Effector memory CD8-positive, alpha-beta T cell (primary cell): Measurements from ENCODE around the gene NAPB.
"Not testable (repeated sequence)": the region's sequence is repeated elsewhere in the genome, so short reads cannot be mapped to it uniquely, and the experiment has no call there.

ENCODE experiments used
- ATAC-seq: fragments of 150-1000 bp; cut with Tn5 transposase; replicated peaks from 2 replicates; pipeline ENCODE4 v1.10.0; 2021; ENCODE audit warnings: mild to moderate bottlenecking, moderate library complexity
- DNase-seq, 3 experiments: peaks; one replicate each; pipeline ENCODE4 v3.0.0; 2021
- H3K27ac Mint-ChIP-seq, 2 donors: one replicate each; pipeline ENCODE4 v1.8.0; 2022; ENCODE audit warnings: mild to moderate bottlenecking in 2 of 2, mixed read lengths in 2 of 2, moderate library complexity in 2 of 2
- H3K27me3 Mint-ChIP-seq, 2 donors: one replicate each; pipeline ENCODE4 v1.8.0; 2022; ENCODE audit warnings: mixed read lengths in 2 of 2
- H3K36me3 Mint-ChIP-seq: one replicate; pipeline ENCODE4 v1.8.0; 2022; ENCODE audit warnings: mild to moderate bottlenecking, moderate library complexity, mixed read lengths; ENCODE audit not compliant: insufficient read depth
- H3K4me1 Mint-ChIP-seq, 2 donors: one replicate each; pipeline ENCODE4 v1.8.0; 2022; ENCODE audit warnings: low read depth in 2 of 2, mixed read lengths in 2 of 2
- H3K4me3 Mint-ChIP-seq, 2 donors: one replicate each; pipeline ENCODE4 v1.8.0; 2022; ENCODE audit warnings: mild to moderate bottlenecking in 2 of 2, mixed read lengths in 2 of 2, moderate library complexity in 2 of 2
- H3K9me3 Mint-ChIP-seq, 2 donors: one replicate each; pipeline ENCODE4 v1.8.0; 2022; ENCODE audit warnings: mixed read lengths in 2 of 2

Gene NAPB

DNA sequence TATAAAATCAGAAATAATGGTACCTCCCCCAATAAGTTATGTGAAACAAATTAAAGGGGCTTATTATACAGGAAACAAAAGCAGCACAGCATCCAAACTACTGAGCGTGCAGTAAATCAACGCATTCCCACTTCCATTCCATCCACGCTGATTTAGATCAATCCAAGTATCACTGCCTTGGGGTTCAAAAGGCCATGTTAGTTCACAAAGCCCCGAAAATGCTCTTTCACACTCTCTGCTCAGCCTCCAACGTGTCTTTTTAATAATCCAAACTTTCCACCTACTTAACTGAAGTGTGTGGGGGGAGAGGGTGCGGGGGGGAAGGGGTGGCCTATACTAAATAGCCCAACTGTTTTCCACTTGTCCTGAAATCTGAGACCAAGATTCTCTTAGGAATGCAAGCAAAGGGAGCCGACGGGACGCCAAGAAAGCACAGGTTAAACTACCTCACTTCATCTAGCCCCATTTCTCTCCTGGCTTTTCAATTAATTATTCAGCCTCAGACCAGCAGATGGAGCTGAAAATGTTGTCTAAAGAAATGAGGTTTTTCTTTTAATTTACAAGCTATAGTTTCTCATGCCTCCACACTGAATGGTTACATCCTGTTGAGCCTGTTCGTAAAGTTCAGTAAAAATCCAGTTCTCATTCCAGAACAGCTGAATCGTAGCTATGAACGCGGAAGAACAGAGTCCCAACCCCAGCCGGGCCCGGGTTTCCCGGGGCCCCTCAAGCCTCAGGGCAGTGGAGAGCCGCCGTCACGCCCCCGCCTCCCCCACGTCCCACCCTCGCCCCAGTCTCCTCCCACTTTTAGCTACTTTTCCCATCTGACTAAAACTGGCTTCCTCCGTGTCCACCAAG is 71.7 kb downstream of the NAPB start:
- Mint-ChIP-seq H3K9me3 (no peaks in the 10 kb centered on the region), H3K4me3 (peak overlapping the region; percentile 94 to 95), H3K27ac (peak overlapping the region; percentile 100), H3K27me3 (no peaks in the 10 kb centered on the region), H3K4me1 (peaks cover 14 to 18% of the 10 kb centered on the region in 2 donors), H3K36me3 (peaks cover 40% of the 10 kb centered on the region)
- DNase-seq (no peak), ATAC-seq (peak; percentile 41)

DNA sequence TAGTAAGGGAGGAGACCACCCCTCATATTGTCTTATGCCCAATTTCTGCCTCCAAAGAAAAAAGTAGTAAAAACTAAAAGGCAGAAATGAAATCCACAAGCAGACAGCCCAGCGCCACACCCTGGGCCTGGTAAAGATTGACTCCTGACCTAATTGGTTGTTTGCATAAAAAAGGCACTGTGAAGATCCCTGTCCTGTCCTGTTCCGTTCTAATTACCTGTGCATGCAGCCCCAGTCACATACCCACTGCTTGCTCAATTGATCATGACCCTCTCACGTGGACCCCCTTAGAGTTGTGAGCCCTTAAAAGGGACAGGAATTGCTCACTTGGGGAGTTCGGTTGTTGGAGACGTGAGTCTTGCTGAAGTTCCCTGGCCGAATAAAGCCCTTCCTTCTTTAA is 72.8 kb downstream of the NAPB start:
- not testable (repeated sequence) for H3K9me3 Mint-ChIP-seq, ATAC-seq, DNase-seq, H3K27me3 Mint-ChIP-seq
- peaks cover 35% of the 10 kb centered on the region for H3K36me3 Mint-ChIP-seq
- peaks cover 14 to 18% of the 10 kb centered on the region in 2 donors for H3K4me1 Mint-ChIP-seq
- H3K27ac Mint-ChIP-seq, result peak overlapping the region; percentile 53 to 100
- H3K4me3 Mint-ChIP-seq, result peak overlapping the region in 1 of 2 donors; percentile 27

DNA sequence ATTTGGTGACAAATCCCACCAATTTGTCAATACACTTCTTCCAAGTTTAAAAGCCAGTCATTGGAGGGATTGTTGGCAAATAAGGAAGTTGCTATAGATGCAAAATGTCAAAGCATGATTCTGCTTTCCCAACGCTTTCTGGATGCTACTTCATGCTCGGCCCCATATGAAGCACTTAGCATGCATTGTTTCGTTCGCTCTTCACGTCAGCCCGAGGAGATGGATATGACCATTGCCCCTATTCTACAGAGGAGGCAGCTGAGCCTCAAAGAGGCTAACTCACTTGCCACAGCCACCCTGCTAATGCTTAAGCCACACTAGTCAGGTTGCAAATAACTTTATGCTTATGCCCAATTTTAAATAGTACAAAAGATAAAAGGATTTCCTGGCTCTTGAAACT is 73.5 kb downstream of the NAPB start:
- Mint-ChIP-seq H3K4me3 (no peak overlapping the region), H3K4me1 (peaks cover 12 to 18% of the 10 kb centered on the region in 2 donors), H3K9me3 (no peaks in the 10 kb centered on the region), H3K27me3 (no peaks in the 10 kb centered on the region), H3K36me3 (peaks cover 34% of the 10 kb centered on the region), H3K27ac (peak overlapping the region; percentile 80 to 82)
- ATAC-seq, result no peak
- no peak for DNase-seq

DNA sequence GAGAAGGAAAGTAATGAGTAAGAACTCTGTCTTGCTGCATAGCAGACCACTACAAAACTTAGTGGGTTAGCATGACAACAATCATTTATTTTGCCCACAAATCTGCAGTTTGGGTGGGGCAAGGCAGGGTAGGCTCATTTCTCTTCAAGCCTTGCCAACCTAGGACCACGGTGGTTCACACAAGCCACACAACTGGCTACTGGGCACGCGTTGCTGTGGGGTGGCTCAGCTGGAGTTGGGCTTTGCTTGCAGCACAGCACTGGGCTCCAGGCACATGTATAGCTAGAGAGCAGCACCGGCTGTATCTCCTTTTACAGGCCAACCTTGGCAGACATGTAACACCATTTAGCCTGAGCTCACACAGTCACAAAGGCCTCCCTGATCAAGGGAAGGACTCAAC is 75.3 kb downstream of the NAPB start:
- Mint-ChIP-seq H3K27ac (no peak overlapping the region), H3K4me3 (no peak overlapping the region), H3K4me1 (peaks cover 6 to 13% of the 10 kb centered on the region in 2 donors), H3K36me3 (peaks cover 31% of the 10 kb centered on the region), H3K27me3 (peaks cover 0 to 8% of the 10 kb centered on the region in 2 donors), H3K9me3 (no peaks in the 10 kb centered on the region)
- DNase-seq, result no peak
- ATAC-seq, result no peak

DNA sequence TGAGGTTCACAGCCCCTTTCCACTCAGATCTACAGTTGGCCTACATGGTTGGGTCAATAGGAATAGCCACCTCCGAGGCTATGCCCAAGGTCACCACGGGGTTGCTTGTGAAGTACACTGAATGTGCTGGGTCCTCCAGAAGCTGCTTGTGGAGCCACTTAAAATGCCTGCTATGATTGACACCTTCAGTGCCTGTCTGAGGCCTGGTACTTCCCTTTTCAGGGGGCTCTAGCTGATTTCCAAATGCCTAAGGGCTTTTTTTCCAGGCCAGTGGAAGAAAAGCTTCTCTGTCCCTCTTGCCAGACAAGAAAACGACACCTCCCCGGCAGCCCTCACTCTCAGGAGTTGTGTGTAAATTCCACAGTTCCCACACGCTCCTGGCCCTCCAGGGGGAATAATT is 77.0 kb downstream of the NAPB start:
- Mint-ChIP-seq H3K27ac (no peak overlapping the region), H3K4me1 (peaks cover under 1 to 2% of the 10 kb centered on the region in 2 donors), H3K27me3 (peaks cover 0 to 8% of the 10 kb centered on the region in 2 donors), H3K36me3 (peaks cover 15% of the 10 kb centered on the region), H3K9me3 (no peaks in the 10 kb centered on the region), H3K4me3 (no peak overlapping the region)
- no peak for ATAC-seq
- DNase-seq, result no peak

DNA sequence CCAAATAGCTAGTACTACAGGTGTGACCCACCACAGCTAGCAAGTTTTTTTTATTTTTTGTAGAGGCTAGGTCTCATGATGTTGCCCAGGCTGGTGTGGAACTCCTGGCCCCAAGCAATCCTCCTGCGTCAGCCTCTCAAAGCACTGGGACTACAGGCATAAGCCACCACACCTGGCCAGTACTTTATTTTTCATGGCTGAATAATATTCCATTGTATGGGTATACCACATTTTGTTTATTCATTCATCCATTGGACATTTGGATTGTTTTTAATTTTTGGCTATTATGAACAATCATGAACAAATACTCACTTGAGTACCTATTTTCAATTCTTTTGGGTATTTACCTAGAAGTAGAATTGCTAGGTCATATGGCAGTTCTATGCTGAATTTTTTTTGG is 77.7 kb downstream of the NAPB start:
- no peak for DNase-seq
- H3K27me3 Mint-ChIP-seq, result peaks cover 0 to 8% of the 10 kb centered on the region in 2 donors

DNA sequence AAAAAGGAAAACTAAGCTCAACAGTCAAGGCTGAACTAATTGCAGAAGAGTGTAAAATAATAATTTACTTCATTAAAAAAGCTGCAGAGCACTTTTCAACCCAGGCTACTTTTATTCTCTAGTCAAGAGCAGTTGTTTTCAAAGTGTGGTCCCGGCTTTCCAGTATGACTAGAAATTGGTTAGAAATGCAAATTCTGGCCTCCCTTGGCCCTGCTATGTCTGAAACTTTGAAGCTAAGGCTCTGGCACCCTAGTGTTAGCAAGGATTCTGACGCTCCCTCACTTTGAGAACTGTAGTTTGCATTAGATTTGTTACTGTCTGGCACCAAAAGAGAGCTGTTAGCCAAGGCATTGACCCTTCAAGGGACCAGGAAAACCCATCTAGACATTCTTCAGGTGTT is 80.2 kb downstream of the NAPB start:
- ATAC-seq (no peak), DNase-seq (no peak)
- Mint-ChIP-seq H3K27ac (no peak overlapping the region), H3K9me3 (no peaks in the 10 kb centered on the region), H3K36me3 (peaks cover 13% of the 10 kb centered on the region), H3K4me1 (no peaks in the 10 kb centered on the region), H3K27me3 (peaks cover 0 to 8% of the 10 kb centered on the region in 2 donors), H3K4me3 (no peak overlapping the region)

More for the DNA sequence above, 77.7 kb downstream of the NAPB start:
- Mint-ChIP-seq H3K27ac (no peak overlapping the region), H3K36me3 (peaks cover 13% of the 10 kb centered on the region), H3K4me3 (no peak overlapping the region), H3K9me3 (no peaks in the 10 kb centered on the region), H3K4me1 (no peaks in the 10 kb centered on the region)
- ATAC-seq, result no peak

DNA sequence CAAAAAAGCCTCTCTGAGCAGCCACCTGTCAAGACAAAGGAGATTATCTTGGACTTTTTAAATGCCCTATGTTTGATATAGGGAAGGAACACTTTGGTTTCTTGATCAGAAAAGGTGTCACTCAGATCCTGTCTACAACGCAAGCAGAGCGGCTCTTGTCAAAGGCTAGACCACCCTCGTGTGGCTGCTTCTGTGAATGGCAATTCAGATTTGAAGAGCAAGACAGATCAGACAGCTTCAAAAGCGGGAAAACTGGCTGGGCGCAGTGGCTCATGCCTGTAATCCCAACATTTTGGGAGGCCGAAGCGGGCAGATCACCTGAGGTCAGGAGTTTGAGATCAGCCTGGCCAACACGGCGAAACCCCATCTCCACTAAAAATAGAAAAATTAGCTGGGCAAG is 80.8 kb downstream of the NAPB start:
- Mint-ChIP-seq H3K9me3 (no peaks in the 10 kb centered on the region), H3K36me3 (peaks cover 13% of the 10 kb centered on the region), H3K27me3 (peaks cover 0 to 8% of the 10 kb centered on the region in 2 donors), H3K4me1 (no peaks in the 10 kb centered on the region), H3K4me3 (no peak overlapping the region), H3K27ac (no peak overlapping the region)
- ATAC-seq, result peak; percentile 43
- DNase-seq, result peak in 1 of 3 experiments; percentile 18

DNA sequence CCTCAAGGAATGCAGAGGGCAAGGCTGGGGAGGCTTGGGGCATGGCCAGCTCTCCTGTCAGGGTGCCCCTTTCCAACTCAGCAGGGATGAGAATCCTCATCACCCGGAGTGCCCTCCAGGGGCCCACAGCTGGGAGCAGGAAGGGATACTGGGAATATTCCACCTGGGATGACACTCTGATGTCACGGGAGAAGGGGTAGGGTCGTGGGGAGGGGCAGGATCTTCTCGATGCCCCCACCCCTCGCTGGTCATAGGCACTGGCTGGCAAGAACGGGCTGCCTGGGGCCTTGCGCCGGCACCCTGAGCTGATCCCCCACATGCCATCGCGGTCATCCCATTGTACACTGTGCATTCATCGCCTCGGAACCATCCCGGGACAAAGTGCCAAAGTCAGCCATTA is 81.3 kb downstream of the NAPB start:
- DNase-seq, result no peak
- H3K27me3 Mint-ChIP-seq, result peaks cover 0 to 8% of the 10 kb centered on the region in 2 donors
- no peaks in the 10 kb centered on the region for H3K9me3 Mint-ChIP-seq
- no peak for ATAC-seq
- peaks cover 8% of the 10 kb centered on the region for H3K36me3 Mint-ChIP-seq
- no peak overlapping the region for H3K4me3 Mint-ChIP-seq
- no peak overlapping the region for H3K27ac Mint-ChIP-seq
- no peaks in the 10 kb centered on the region for H3K4me1 Mint-ChIP-seq

DNA sequence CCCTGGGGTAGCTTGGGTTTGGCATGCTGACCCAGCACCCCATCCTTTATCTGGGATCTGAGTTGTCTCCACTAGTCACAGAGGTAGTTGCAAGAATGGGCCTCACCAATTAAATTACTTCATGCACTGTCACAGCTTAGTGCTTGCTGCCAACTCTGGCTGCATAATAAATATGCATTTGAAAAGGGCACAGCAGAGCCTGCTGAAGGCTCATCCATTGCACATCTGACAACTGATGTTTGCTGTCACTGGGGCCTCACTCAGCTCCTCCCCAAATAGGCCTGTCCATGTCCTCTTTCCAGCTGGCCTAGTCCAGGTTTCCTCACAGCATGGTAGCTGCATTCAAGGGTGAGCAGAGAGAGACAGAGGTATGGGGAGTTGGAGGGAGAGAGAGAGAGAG is 84.0 kb downstream of the NAPB start:
- Mint-ChIP-seq H3K27me3 (peaks cover 0 to 6% of the 10 kb centered on the region in 2 donors), H3K27ac (no peak overlapping the region), H3K36me3 (peaks cover 3% of the 10 kb centered on the region), H3K4me1 (peaks cover 4 to 6% of the 10 kb centered on the region in 2 donors), H3K9me3 (no peaks in the 10 kb centered on the region), H3K4me3 (no peak overlapping the region)
- DNase-seq (no peak), ATAC-seq (no peak)

DNA sequence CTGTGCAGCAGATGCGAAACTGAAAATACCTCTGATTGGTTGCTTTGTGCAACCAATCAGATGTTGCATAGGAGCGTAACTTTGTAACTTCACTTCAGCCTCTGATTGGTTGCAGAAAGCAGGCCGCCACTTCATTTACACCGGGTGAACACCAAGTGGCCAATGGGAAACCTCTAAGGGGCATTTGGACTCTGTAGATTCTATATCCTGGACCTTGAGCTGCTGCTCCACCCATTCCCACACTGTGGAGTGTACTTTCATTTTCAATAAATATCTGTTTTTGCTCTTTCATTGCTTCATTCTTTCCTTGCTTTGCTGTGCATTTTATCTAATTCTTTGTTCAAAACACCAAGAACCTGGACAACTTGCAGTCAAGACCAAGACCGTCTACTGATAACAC is 84.8 kb downstream of the NAPB start:
- no peak overlapping the region for H3K27ac Mint-ChIP-seq
- no peak overlapping the region for H3K4me3 Mint-ChIP-seq
- peaks cover 4 to 6% of the 10 kb centered on the region in 2 donors for H3K4me1 Mint-ChIP-seq
- DNase-seq (no peak), ATAC-seq (no peak)
- H3K36me3 Mint-ChIP-seq, result no peaks in the 10 kb centered on the region
- no peaks in the 10 kb centered on the region for H3K9me3 Mint-ChIP-seq
- peaks cover 0 to 2% of the 10 kb centered on the region in 2 donors for H3K27me3 Mint-ChIP-seq

DNA sequence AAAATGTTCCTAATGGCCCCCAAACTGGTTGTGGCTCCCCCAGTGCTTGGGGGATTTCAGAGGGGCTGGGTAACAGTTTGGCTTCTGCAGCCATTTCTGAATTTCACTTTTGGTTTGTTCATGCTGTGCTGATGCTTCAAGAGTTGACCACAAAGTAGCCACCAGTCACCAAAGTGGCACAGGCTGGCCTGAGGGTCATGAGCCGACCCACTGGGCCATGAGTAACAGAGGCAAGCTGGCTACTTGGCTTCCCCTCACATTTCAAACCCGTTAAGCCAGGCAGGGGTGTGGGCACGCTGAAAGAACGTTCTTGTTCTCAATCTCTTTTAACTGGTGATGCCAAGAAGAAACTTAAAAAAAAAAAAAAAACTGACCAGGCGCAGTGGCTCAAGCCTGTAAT is 85.8 kb downstream of the NAPB start:
- DNase-seq (no peak), ATAC-seq (no peak)
- Mint-ChIP-seq H3K27ac (no peak overlapping the region), H3K27me3 (peaks cover 0 to 9% of the 10 kb centered on the region in 2 donors), H3K36me3 (no peaks in the 10 kb centered on the region), H3K4me1 (peaks cover 4 to 6% of the 10 kb centered on the region in 2 donors), H3K4me3 (no peak overlapping the region), H3K9me3 (no peaks in the 10 kb centered on the region)

DNA sequence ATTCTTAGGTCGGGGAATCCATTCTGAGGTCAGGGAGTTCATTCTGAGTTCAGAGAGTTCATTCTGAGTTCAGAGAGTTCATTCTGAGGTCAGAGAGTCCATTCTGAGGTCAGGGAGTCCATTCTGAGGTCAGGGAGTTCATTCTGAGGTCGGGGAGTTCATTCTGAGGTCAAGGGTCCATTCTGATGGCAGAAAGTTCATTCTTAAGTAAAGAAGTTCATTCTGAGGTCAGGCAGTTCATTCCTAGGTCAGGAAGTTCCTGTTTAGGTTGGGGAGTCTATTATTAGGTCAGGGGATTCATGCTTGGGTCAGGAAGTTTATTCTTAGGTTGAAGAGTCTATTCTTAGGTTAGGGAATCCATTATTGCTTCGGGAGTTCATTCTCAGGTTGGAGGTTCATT is 87.2 kb downstream of the NAPB start:
- Mint-ChIP-seq H3K4me1 (peaks cover 4 to 6% of the 10 kb centered on the region in 2 donors), H3K4me3 (no peak overlapping the region), H3K27me3 (peaks cover 0 to 9% of the 10 kb centered on the region in 2 donors), H3K27ac (peak overlapping the region; percentile 28 to 57), H3K9me3 (no peaks in the 10 kb centered on the region), H3K36me3 (no peaks in the 10 kb centered on the region)
- DNase-seq (no peak), ATAC-seq (no peak)

DNA sequence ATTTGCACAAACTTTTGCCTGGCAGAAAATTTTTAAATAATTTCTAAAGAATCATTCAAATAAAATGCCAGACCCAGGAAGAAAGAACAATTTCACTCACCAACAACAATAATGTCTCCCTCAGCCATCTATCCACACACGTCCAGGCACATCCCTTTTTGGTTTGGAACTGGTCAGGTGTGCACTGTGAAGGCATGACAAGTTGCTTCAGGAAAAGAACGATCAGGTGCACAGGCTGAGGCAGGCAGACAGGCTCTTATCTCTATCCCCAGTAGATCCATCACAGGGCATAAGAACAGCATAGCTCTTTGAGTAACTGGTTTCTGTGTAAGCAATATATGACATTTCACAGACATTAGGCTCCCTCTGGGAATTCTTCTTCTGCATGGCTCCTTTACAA is 88.8 kb downstream of the NAPB start:
- no peaks in the 10 kb centered on the region for H3K9me3 Mint-ChIP-seq
- ATAC-seq (no peak), DNase-seq (no peak)
- H3K27ac Mint-ChIP-seq, result no peak overlapping the region
- peaks cover 0 to 9% of the 10 kb centered on the region in 2 donors for H3K27me3 Mint-ChIP-seq
- H3K36me3 Mint-ChIP-seq, result no peaks in the 10 kb centered on the region
- no peak overlapping the region for H3K4me3 Mint-ChIP-seq
- peaks cover 4 to 6% of the 10 kb centered on the region in 2 donors for H3K4me1 Mint-ChIP-seq
